Astrocyte (in vitro differentiated cells and primary cell): Measurements from ENCODE around the gene STIL. TPM values are rescaled to one million over a fixed set of nuclear protein-coding genes. Genes with fewer than 3 reads are reported as not detected.
"Not testable (repeated sequence)": the region's sequence is repeated elsewhere in the genome, so short reads cannot be mapped to it uniquely, and the experiment has no call there.

Experiments used
- DNase-seq: peaks from one replicate; pipeline ENCODE4 v3.0.0-alpha.2; 2010; ENCODE audit warnings: low read depth
- FAIRE-seq: peaks from 2 replicates; lab custom pipeline; 2011; peaks lifted over from hg19 to GRCh38; lab: Jason Lieb, UNC
- H2AFZ ChIP-seq: 2 replicates; pipeline ENCODE4 v1.6.0; 2012; ENCODE audit warnings: low read depth, low read length, inconsistent platforms
- H3K27ac ChIP-seq: 2 replicates; pipeline ENCODE4 v1.5.1; 2011; ENCODE audit warnings: low read depth, low read length, inconsistent platforms
- H3K27me3 ChIP-seq: 2 replicates; pipeline ENCODE4 v1.6.0; 2011; ENCODE audit warnings: low read length, inconsistent platforms; ENCODE audit not compliant: insufficient read depth
- H3K36me3 ChIP-seq: 2 replicates; pipeline ENCODE4 v1.5.1; 2011; ENCODE audit warnings: low read length, inconsistent platforms; ENCODE audit not compliant: insufficient read depth
- H3K4me1 ChIP-seq: 2 replicates; pipeline ENCODE4 v1.5.1; 2011; ENCODE audit warnings: low read length, inconsistent platforms; ENCODE audit not compliant: insufficient read depth
- H3K4me2 ChIP-seq: 2 replicates; pipeline ENCODE4 v1.6.0; 2012; ENCODE audit warnings: low read length, inconsistent platforms
- H3K4me3 ChIP-seq: 2 replicates; pipeline ENCODE4 v1.5.1; 2011; ENCODE audit warnings: low read depth, mild to moderate bottlenecking, low read length, inconsistent platforms; ENCODE audit not compliant: insufficient read depth
- H3K79me2 ChIP-seq: 2 replicates; pipeline ENCODE4 v1.6.0; 2012; ENCODE audit warnings: mild to moderate bottlenecking, low read length, inconsistent platforms; ENCODE audit not compliant: insufficient read depth
- H3K9ac ChIP-seq: 2 replicates; pipeline ENCODE4 v1.6.0; 2012; ENCODE audit warnings: mild to moderate bottlenecking, low read length, inconsistent platforms
- H3K9me3 ChIP-seq: 2 replicates; pipeline ENCODE4 v1.5.1; 2012; ENCODE audit warnings: low read depth, mild to moderate bottlenecking, low read length, inconsistent platforms; ENCODE audit not compliant: insufficient read depth
- H4K20me1 ChIP-seq: 2 replicates; pipeline ENCODE4 v1.6.0; 2012; ENCODE audit warnings: low read length, inconsistent platforms; ENCODE audit not compliant: insufficient read depth
- H3K27ac Mint-ChIP-seq: one replicate; pipeline ENCODE4 v1.8.0; 2021; ENCODE audit warnings: mild to moderate bottlenecking, mixed read lengths; ENCODE audit not compliant: unreplicated experiment
- H3K27me3 Mint-ChIP-seq: one replicate; pipeline ENCODE4 v1.8.0; 2021; ENCODE audit warnings: low read depth, mixed read lengths; ENCODE audit not compliant: unreplicated experiment
- H3K36me3 Mint-ChIP-seq: one replicate; pipeline ENCODE4 v1.8.0; 2021; ENCODE audit warnings: low read depth, mixed read lengths; ENCODE audit not compliant: unreplicated experiment
- H3K4me1 Mint-ChIP-seq: one replicate; pipeline ENCODE4 v1.8.0; 2021; ENCODE audit warnings: low read depth, mixed read lengths; ENCODE audit not compliant: unreplicated experiment
- H3K4me3 Mint-ChIP-seq: one replicate; pipeline ENCODE4 v1.8.0; 2021; ENCODE audit warnings: mild to moderate bottlenecking, moderate library complexity, mixed read lengths; ENCODE audit not compliant: unreplicated experiment
- H3K9me3 Mint-ChIP-seq: one replicate; pipeline ENCODE4 v1.8.0; 2021; ENCODE audit warnings: mild to moderate bottlenecking, mixed read lengths; ENCODE audit not compliant: unreplicated experiment
- CTCF ChIP-seq: IDR thresholded peaks from 2 replicates; pipeline ENCODE4 v1.5.1; 2011; ENCODE audit warnings: low read depth, mild to moderate bottlenecking, inconsistent platforms, low read length, moderate library complexity; ENCODE audit not compliant: insufficient read depth
- EZH2 ChIP-seq: IDR thresholded peaks from 2 replicates; pipeline ENCODE4 v1.6.1; 2012; ENCODE audit warnings: mild to moderate bottlenecking, low read length, inconsistent platforms; ENCODE audit not compliant: insufficient read depth
- total RNA-seq: library from RNA; stranded (reverse); gene quantifications from 2 replicates; pipeline ENCODE4 v1.2.1, GENCODE V29; 2021

The STIL gene
- total RNA-seq, 1 donor from 2014 or later: 8.8 TPM

- Histone ChIP-seq H3K4me3 (no peak overlapping the region), H2AFZ (no peak overlapping the region), H3K36me3 (no peaks in the 10 kb centered on the region), H3K9ac (no peak overlapping the region), H3K9me3 (no peaks in the 10 kb centered on the region), H4K20me1 (no peaks in the 10 kb centered on the region), H3K79me2 (no peaks in the 10 kb centered on the region), H3K27ac (no peak overlapping the region), H3K4me2 (no peak overlapping the region), H3K27me3 (no peaks in the 10 kb centered on the region), H3K4me1 (peaks cover 8% of the 10 kb centered on the region)
- no peak for FAIRE-seq
- Mint-ChIP-seq H3K27ac (no peak overlapping the region), H3K27me3 (peaks cover 37% of the 10 kb centered on the region), H3K9me3 (peaks cover 6% of the 10 kb centered on the region), H3K36me3 (no peaks in the 10 kb centered on the region), H3K4me3 (no peak overlapping the region), H3K4me1 (peaks cover 3% of the 10 kb centered on the region)
- TF ChIP-seq EZH2 (no peak), CTCF (no peak)
- DNase-seq: no peak
Measured at GRCh38 chr1:47205918-47206317, 108.0 kb downstream of the STIL start.

- not testable (repeated sequence) for H3K4me3 Mint-ChIP-seq, H3K4me1 Mint-ChIP-seq, H3K27ac Mint-ChIP-seq, H4K20me1 ChIP-seq, H3K27ac ChIP-seq, H3K36me3 Mint-ChIP-seq, H3K4me1 ChIP-seq, H3K36me3 ChIP-seq, H3K4me2 ChIP-seq, DNase-seq, H3K79me2 ChIP-seq, H2AFZ ChIP-seq, FAIRE-seq, H3K9me3 ChIP-seq, H3K4me3 ChIP-seq, H3K9me3 Mint-ChIP-seq, H3K9ac ChIP-seq, H3K27me3 ChIP-seq
- peaks cover 38% of the 10 kb centered on the region for H3K27me3 Mint-ChIP-seq
Measured at GRCh38 chr1:47203504-47203903, 110.4 kb downstream of the STIL start.

- DNase-seq: peak; percentile 25
- no peak for FAIRE-seq
- H3K4me3 Mint-ChIP-seq: no peak overlapping the region
- no peak overlapping the region for H3K4me2 ChIP-seq
- H3K36me3 Mint-ChIP-seq: no peaks in the 10 kb centered on the region
- no peaks in the 10 kb centered on the region for H3K79me2 ChIP-seq
- peaks cover 6% of the 10 kb centered on the region for H3K9me3 Mint-ChIP-seq
- no peaks in the 10 kb centered on the region for H4K20me1 ChIP-seq
- H3K27ac Mint-ChIP-seq: no peak overlapping the region
- H3K27me3 ChIP-seq: peaks cover 11% of the 10 kb centered on the region
- H3K4me1 Mint-ChIP-seq: peaks cover 5% of the 10 kb centered on the region
- H2AFZ ChIP-seq: no peak overlapping the region
- H3K4me1 ChIP-seq: no peaks in the 10 kb centered on the region
- H3K4me3 ChIP-seq: no peak overlapping the region
- peaks cover 36% of the 10 kb centered on the region for H3K27me3 Mint-ChIP-seq
- H3K36me3 ChIP-seq: no peaks in the 10 kb centered on the region
- no peak overlapping the region for H3K9ac ChIP-seq
- H3K27ac ChIP-seq: no peak overlapping the region
- TF ChIP-seq EZH2 (no peak), CTCF (no peak)
- H3K9me3 ChIP-seq: no peaks in the 10 kb centered on the region
Measured at GRCh38 chr1:47201179-47201578, 112.8 kb downstream of the STIL start.

Other genes starting within 250 kb of the STIL start
- gene CYP4Z1, start 246.9 kb downstream of the STIL start, total RNA-seq: not detected in 2 replicates
- gene CYP4A22, start 176.7 kb downstream of the STIL start, total RNA-seq: not detected in 2 replicates
- gene PDZK1IP1, start 124.1 kb downstream of the STIL start, total RNA-seq: 0.34 TPM in 1 of 2 replicates, not detected in the other
- gene TAL1, start 81.9 kb downstream of the STIL start, total RNA-seq: 0.14 and 0.17 TPM in 2 replicates
- 136 and 143 TPM in 2 replicates for gene CMPK1, start 19.6 kb upstream of the STIL start, total RNA-seq
- gene FOXE3, start 102.1 kb upstream of the STIL start, total RNA-seq: 0.14 TPM in 1 of 2 replicates, not detected in the other
- 0.07 TPM in 1 of 2 replicates, not detected in the other for gene FOXD2, start 123.9 kb upstream of the STIL start, total RNA-seq